Endothelial cell of umbilical vein (primary cell): ENCODE measurements around the gene TMEM151A.

ENCODE experiments used
- CTCF ChIP-seq, 2 donors: IDR thresholded peaks; 1 replicate in 1 of 2; 2 replicates in 1 of 2; pipeline ENCODE4 v1.5.1; 2011; ENCODE audit warnings: low read length in 2 of 2, mild to moderate bottlenecking in 2 of 2, moderate library complexity in 2 of 2, control low read depth in 1 of 2, inconsistent platforms in 1 of 2, low read depth in 1 of 2; ENCODE audit not compliant: insufficient read depth in 1 of 2; ENCODE audit errors: extremely low read depth in 1 of 2
- EZH2 ChIP-seq: IDR thresholded peaks from 2 replicates; pipeline ENCODE4 v1.6.1; 2012; ENCODE audit warnings: borderline replicate concordance, low read depth, mild to moderate bottlenecking, moderate library complexity, low read length, inconsistent platforms; ENCODE audit not compliant: severe bottlenecking
- FOS ChIP-seq: IDR thresholded peaks from 2 replicates; pipeline ENCODE4 v1.6.1; 2011; ENCODE audit warnings: mild to moderate bottlenecking, low read length, moderate library complexity, borderline replicate concordance; ENCODE audit not compliant: insufficient read depth
- GATA2 ChIP-seq: IDR thresholded peaks from 2 replicates; pipeline ENCODE4 v1.7.0; 2011; ENCODE audit warnings: low read depth, mild to moderate bottlenecking, moderate library complexity, mixed read lengths, low read length; ENCODE audit not compliant: insufficient read length, insufficient read depth
- MAX ChIP-seq: IDR thresholded peaks from 2 replicates; pipeline ENCODE4 v1.6.1; 2011; ENCODE audit not compliant: insufficient read depth, insufficient read length
- MYC ChIP-seq: IDR thresholded peaks from one replicate; pipeline ENCODE4 v1.6.1; 2011; ENCODE audit warnings: mild to moderate bottlenecking, low read depth, low read length
- POLR2A ChIP-seq: IDR thresholded peaks from 2 replicates; pipeline ENCODE4 v1.6.1; 2012; ENCODE audit warnings: low read depth, mild to moderate bottlenecking, control low read depth, low read length
- POLR2AphosphoS5 ChIP-seq: IDR thresholded peaks from 2 replicates; pipeline ENCODE4 v1.6.1; 2012; ENCODE audit warnings: low read depth, mild to moderate bottlenecking, control low read depth, low read length, moderate library complexity; ENCODE audit not compliant: insufficient read depth

- TF ChIP-seq POLR2A (no peak), CTCF (IDR thresholded peaks at IDR 0.05; ENCODE audit: extremely low read depth in 1 of 2, insufficient read depth in 1 of 2, low read depth in 1 of 2, low read length in 2 of 2) (no peak), MAX (no peak), MYC (no peak), POLR2AphosphoS5 (no peak), EZH2 (no peak), GATA2 (no peak), FOS (no peak)
These were observed 46.8 kb downstream of the TMEM151A start for GRCh38 chr11:66338276-66339161.
